ENCODE measurements around the gene IFNL2.

IFNL2 gene

GRCh38 chr19:39316627-39317321, 48.6 kb downstream of the IFNL2 start:
- no peak for DNase-seq (ENCODE audit: low read depth, low spot score)
- H3K4me3 ChIP-seq (ENCODE audit: low read depth, low read length) = no peak overlapping the region
- ChIA-PET POLR2A (no interaction called here), CTCF (interaction anchor here (1.1 to 2.0 kb wide), 4 partner anchors 10 to 197 kb away, joined by 3 to 7 read pairs (median 4); no protein-coding TSS in a partner anchor)
- TF ChIP-seq CTCF (IDR thresholded peaks at IDR 0.05; ENCODE audit: insufficient read depth, low read length, missing control alignments) = no peak

DNA sequence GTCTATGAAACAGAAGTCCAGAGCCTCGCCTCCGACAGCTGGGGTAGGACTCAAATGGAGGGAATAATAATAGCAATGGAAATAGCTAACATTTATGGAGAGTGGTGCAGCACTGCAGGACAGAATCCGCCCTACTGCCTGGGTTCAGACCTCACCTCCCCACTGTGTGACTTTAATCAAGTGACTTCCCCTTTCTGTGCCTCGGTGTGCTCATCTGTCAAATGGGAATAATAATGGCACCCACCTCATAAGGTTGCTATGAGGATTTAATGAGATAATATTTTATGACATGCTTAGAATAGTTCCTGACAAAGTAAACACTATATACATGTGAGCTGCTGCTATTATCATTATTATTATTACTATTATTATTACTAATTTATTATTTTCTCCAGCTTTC, 49.3 kb downstream of the IFNL2 start:
- ChIA-PET CTCF (interaction anchor here (1.2 to 1.3 kb wide), 2 partner anchors 9 to 195 kb away, joined by 3 to 5 read pairs; no protein-coding TSS in a partner anchor), POLR2A (no interaction called here)
- no peak for TF ChIP-seq CTCF (IDR thresholded peaks at IDR 0.05; ENCODE audit: insufficient read depth, low read length, missing control alignments)
- H3K4me3 ChIP-seq (ENCODE audit: low read depth, low read length) = no peak overlapping the region
- no peak for DNase-seq (ENCODE audit: low read depth, low spot score)

DNA sequence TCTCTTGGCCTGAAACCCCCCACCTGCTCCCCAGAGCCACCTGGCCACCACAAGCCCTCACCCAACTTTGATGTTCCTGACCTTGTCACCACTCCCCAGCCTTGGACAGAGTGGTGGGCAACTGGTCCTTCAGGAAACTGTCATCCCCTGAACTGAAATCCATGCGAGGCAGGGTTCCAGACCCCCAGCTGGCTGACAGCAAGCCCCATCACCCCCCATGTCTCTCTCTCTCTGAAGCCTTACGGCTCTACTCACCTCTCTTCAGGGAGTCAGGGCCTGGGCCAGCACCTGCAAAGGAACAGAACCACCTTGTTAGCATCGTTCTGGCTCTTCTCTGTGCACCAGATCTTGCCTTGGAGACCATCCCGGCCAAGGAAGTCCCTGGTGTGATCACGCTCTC, 49.9 kb downstream of the IFNL2 start:
- DNase-seq (ENCODE audit: low read depth, low spot score) = no peak

GRCh38 chr19:39318690-39319089, 50.5 kb downstream of the IFNL2 start:
- H3K4me3 ChIP-seq (ENCODE audit: low read depth, low read length) = no peak overlapping the region
- ChIA-PET CTCF (no interaction called here), POLR2A (no interaction called here)
- no peak for DNase-seq (ENCODE audit: low read depth, low spot score)
- TF ChIP-seq CTCF (IDR thresholded peaks at IDR 0.05; ENCODE audit: insufficient read depth, low read length, missing control alignments) = no peak

More for the DNA sequence above, 49.9 kb downstream of the IFNL2 start:
- H3K4me3 ChIP-seq (ENCODE audit: low read depth, low read length) = no peak overlapping the region
- CTCF ChIA-PET = interaction anchor here (1.2 to 1.3 kb wide), 2 partner anchors 9 to 196 kb away, joined by 3 to 5 read pairs; no protein-coding TSS in a partner anchor
- POLR2A ChIA-PET = no interaction called here
- no peak for TF ChIP-seq CTCF (IDR thresholded peaks at IDR 0.05; ENCODE audit: insufficient read depth, low read length, missing control alignments)

- no peak for TF ChIP-seq CTCF (IDR thresholded peaks at IDR 0.05; ENCODE audit: insufficient read depth, low read length, missing control alignments)
- CTCF ChIA-PET = no interaction called here
- no peak for DNase-seq (ENCODE audit: low read depth, low spot score)
- POLR2A ChIA-PET = no interaction called here
- no peak overlapping the region for H3K4me3 ChIP-seq (ENCODE audit: low read depth, low read length)
Measured at GRCh38 chr19:39319098-39319891, 51.1 kb downstream of the IFNL2 start.
